GM19397 (cell line): Measurements from ENCODE around the gene SCYL3.
"Not testable (repeated sequence)": the region's sequence is repeated elsewhere in the genome, so short reads cannot be mapped to it uniquely, and the experiment has no call there.

Source experiments
- ATAC-seq: cut with Tn5 transposase; IDR thresholded peaks from one replicate; pipeline ENCODE4 v1.9.1; 2021; ENCODE audit warnings: mild to moderate bottlenecking, moderate library complexity; ENCODE audit not compliant: unreplicated experiment

The SCYL3 gene

DNA sequence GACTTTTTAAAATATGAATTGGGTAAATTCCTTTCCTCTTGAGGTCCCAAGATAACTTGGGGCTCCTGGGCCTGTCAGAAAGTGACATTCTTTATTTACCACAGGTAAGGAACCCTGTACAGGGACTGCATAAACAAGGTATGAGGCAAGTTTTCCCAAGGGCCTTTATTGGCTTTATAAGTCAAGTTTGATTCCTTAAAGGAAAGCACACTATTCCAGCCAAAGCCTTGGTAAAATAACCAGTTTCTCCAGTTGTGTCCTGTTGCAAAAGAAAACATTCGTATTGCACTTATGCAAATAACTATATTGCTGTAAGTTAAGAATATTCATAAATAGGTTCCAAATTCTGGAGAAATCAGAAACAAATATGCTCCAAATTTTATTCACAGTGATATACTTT, 77.1 kb downstream of the SCYL3 start:
- ATAC-seq = no peak

DNA sequence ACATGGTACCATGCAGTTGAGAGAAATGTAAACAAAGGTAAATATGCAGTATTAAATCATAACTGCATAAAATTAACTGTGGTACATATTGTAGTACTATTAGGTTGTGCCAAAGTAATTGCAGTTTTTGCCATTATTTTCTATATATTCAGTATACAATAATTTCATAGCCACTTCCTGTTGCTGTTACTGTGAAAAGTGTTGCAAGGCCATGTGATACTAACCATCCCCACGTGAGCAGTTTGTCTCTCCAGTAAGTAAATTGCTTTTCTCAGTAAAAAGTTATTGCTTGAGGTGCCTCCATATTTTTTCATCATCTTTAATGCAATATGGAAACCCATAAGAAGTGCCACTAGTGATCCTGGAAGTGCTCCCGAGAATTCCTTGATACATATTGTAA, 79.4 kb downstream of the SCYL3 start:
- no peak for ATAC-seq

DNA sequence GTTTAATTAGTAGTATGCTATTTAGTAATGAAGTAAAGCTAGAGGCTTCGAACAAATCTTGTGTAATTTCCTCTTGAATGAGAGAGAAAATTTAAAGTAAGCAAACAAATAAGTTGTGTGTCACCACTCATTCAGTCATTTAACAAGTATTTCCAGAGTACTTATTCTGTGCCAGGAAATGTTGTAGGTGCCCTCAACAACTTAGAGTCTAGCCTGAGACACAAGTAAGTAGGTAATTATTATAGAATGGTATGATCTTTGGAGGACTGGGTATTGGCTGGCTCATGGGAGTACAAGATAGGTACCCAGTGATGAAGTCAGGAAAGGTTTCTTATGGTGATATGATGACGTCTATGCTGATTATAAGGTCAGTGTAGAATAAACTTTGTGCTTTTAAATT, 81.6 kb downstream of the SCYL3 start:
- no peak for ATAC-seq

DNA sequence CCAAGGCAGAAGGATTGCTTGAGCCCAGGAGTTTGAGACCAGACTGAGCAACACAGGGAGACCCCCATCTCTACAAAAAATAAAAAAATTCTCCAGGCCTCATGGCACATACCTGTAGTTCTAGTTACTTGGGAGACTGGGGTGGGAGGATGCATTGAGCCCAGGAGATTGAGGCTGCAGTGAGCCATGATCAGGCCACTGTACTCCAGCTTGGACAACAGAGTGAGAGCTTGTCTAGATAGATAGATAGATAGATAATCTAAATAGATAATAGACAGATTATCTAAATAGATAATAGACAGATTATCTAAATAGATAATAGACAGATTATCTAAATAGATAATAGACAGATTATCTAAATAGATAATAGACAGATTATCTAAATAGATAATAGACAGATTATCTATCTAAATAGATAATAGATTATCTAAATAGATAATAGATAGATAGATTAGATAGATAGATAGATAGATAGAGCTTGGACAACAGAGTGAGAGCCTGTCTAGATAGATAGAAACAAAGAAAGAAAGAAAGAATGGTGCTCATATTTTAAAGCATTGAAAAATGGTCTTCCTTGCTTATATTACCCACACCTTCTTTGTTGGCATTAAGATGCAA, 82.2 kb downstream of the SCYL3 start:
- ATAC-seq = not testable (repeated sequence)

DNA sequence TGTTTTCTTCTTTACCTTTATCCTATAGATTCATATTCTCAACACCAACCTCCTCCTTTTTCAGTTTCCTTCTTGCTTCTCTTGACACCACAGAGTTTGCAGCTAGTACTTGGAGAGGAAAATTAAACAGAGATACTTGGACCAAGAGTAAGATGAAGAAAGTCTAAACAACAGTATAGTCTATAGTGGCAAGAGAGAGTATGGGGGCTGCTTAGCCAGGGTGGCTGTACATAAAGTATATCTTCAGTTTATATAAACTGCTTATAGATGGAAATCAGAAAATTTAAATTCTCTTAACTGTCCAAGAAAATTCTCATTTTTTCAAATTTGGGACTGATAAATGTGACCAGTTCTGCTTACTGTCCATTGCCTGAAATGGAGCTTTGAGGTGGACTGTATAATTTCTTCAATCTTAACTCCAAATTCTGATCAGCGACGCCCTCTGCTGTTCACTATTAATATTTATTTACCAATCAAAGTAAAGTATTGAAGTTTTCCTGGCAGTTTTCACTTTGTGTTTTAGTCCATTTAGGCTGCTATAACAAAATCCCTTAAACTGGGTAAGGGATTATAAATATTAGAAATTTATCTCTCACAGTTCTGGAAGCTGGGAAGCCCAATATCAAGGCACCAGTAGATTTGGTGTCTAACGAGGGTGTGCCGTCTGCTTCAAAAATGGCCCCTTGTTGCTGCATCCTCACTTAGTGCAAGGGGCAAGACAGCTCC, 84.2 kb downstream of the SCYL3 start:
- ATAC-seq = no peak

DNA sequence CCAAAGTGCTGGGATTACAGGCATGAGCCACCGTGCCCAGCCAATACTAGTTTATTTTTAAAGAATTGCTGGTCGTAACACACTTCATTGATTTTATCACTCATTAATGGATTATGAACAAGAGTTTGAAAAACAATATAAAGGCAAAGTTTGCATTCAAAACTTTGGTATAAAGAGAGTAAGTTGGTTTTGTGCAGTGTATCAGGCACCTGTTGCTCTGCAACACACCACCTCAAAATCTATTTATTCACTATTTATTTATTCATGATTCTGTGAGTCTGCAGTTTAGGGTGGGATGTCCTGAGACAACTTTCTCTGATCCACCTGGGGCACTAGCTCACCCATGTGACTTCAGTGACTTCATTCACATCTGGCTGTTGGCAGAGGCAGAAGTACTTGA, 88.8 kb downstream of the SCYL3 start:
- no peak for ATAC-seq

DNA sequence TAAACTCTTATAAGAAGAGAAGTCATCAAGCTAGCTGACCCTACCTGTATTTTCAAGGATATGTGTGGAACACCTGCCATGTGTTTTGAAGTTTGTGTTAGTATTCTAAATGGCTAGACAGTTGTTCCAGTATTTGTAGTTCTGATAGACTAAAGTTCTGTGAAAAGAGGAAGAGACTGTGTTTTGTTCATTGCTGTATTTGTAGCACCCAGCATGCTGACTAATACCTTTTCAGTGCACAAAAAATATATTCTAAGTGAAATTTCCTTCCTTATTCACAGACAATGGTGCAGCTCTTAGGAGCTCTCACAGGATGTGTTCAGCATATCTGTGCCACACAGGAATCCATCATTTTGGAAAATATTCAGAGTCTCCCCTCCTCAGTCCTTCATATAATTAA, 90.8 kb downstream of the SCYL3 start:
- ATAC-seq = no peak
